Activated CD4-positive, alpha-beta memory T cell treated with anti-CD3 and anti-CD28 coated beads for 36 hours (primary cell): ENCODE measurements around the gene TRIM6. TPM values are rescaled to one million over a fixed set of nuclear protein-coding genes. Genes with fewer than 3 reads are reported as not detected.
"Not testable (repeated sequence)": the region's sequence is repeated elsewhere in the genome, so short reads cannot be mapped to it uniquely, and the experiment has no call there.

Experiments used
- CTCF ChIA-PET: fragments of 350-600 bp; sonication (Branson Sonifier 250); formaldehyde crosslinking; loops from one replicate; lab custom pipeline; 2021; ENCODE audit warnings: antibody characterized with exemption, inconsistent platforms; lab: Charles Lee
- POLR2A ChIA-PET: fragments of 350-600 bp; sonication (Branson Sonifier 250); formaldehyde crosslinking; loops from one replicate; lab custom pipeline; 2021; ENCODE audit warnings: antibody characterized with exemption; lab: Charles Lee
- DNase-seq: peaks from one replicate; pipeline ENCODE4 v3.0.0-alpha.2; 2020
- H3K27ac Mint-ChIP-seq: one replicate; pipeline ENCODE4 v1.8.0; 2021; ENCODE audit warnings: mixed read lengths
- H3K27me3 Mint-ChIP-seq: one replicate; pipeline ENCODE4 v1.8.0; 2021; ENCODE audit warnings: mixed read lengths
- H3K36me3 Mint-ChIP-seq: one replicate; pipeline ENCODE4 v1.8.0; 2021; ENCODE audit warnings: mixed read lengths
- H3K4me1 Mint-ChIP-seq: one replicate; pipeline ENCODE4 v1.8.0; 2021; ENCODE audit warnings: low read depth, mixed read lengths
- H3K4me3 Mint-ChIP-seq: one replicate; pipeline ENCODE4 v1.8.0; 2021; ENCODE audit warnings: mild to moderate bottlenecking, mixed read lengths
- H3K9me3 Mint-ChIP-seq: one replicate; pipeline ENCODE4 v1.8.0; 2021; ENCODE audit warnings: mixed read lengths
- intact Hi-C: fragments of 100-400 bp; cut with micrococcal nuclease; formaldehyde crosslinking; loops from one replicate; pipeline ENCODE4 v1.15.1; 2023
- total RNA-seq, 2 experiments: library from RNA; stranded (reverse); gene quantifications; one replicate each; pipeline ENCODE4 v1.2.3, GENCODE V29; 2021

Gene TRIM6
- total RNA-seq, 2 experiments from 2014 or later, result 0.74 to 0.97 TPM

DNA sequence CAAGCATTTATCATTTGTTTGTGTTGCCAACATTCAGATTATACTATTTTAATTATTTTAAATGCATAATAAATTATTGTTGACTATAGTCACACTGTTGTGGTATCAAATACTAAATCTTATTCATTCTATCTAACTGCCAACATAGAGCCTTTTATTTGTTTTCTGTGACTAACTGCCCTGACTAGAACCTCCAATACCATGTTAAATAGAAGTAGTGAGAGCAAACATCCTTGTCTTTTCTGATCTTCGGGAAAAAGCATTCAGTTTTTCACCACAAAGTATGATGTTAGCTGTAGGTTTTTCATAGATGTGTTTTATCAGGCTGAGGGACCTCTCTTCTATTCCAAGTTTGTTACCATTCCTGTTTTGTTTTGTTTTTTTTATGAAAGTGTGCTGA lies 43.5 kb downstream of the TRIM6 start:
- peaks cover 40% of the 10 kb centered on the region for H3K36me3 Mint-ChIP-seq

DNA sequence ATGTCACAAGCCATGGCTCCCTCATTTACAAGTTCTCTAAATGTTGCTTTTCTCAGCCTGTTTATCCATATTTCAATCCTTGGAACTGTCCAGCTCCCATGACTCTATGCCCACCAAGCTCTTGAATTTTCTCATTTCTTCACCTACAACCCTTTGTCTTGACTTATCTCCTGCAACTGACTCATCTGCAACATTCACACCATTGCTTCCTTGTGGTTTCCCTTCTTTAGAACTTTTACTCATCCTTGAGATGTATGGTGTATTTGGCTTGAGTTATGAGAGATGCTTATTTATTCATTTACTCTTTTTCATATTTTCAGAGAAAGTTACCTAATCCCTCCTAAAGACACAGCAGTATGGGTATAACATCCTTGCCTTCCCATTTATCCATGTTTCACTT lies 47.1 kb downstream of the TRIM6 start:
- peaks cover 5% of the 10 kb centered on the region for H3K4me1 Mint-ChIP-seq
- CTCF ChIA-PET, result no interaction called here
- no peak overlapping the region for H3K4me3 Mint-ChIP-seq
- H3K36me3 Mint-ChIP-seq, result peaks cover 35% of the 10 kb centered on the region
- no peak for DNase-seq
- H3K27ac Mint-ChIP-seq, result no peak overlapping the region
- no peaks in the 10 kb centered on the region for H3K27me3 Mint-ChIP-seq
- peaks cover 3% of the 10 kb centered on the region for H3K9me3 Mint-ChIP-seq
- POLR2A ChIA-PET, result no interaction called here
- intact Hi-C loops, result no loop called here

More for the DNA sequence above, 43.5 kb downstream of the TRIM6 start:
- Mint-ChIP-seq H3K9me3 (peaks cover 3% of the 10 kb centered on the region), H3K4me3 (no peak overlapping the region), H3K27me3 (no peaks in the 10 kb centered on the region), H3K4me1 (peaks cover 5% of the 10 kb centered on the region), H3K27ac (no peak overlapping the region)
- DNase-seq, result no peak
- CTCF ChIA-PET, result no interaction called here
- intact Hi-C loops, result no loop called here
- POLR2A ChIA-PET, result no interaction called here

GRCh38 chr11:5646139-5646538 lies 49.7 kb downstream of the TRIM6 start:
- intact Hi-C loops, result no loop called here
- Mint-ChIP-seq H3K4me1 (peaks cover 5% of the 10 kb centered on the region), H3K27me3 (no peaks in the 10 kb centered on the region), H3K4me3 (no peak overlapping the region), H3K36me3 (peaks cover 19% of the 10 kb centered on the region), H3K27ac (no peak overlapping the region), H3K9me3 (no peaks in the 10 kb centered on the region)
- CTCF ChIA-PET, result no interaction called here
- DNase-seq, result no peak
- POLR2A ChIA-PET, result no interaction called here

GRCh38 chr11:5655474-5655873 lies 59.0 kb downstream of the TRIM6 start:
- intact Hi-C loops, result no loop called here
- CTCF ChIA-PET, result no interaction called here

GRCh38 chr11:5656956-5657355 lies 60.5 kb downstream of the TRIM6 start:
- H3K27me3 Mint-ChIP-seq, H3K4me1 Mint-ChIP-seq, H3K27ac Mint-ChIP-seq, DNase-seq, CTCF ChIA-PET, H3K4me3 Mint-ChIP-seq, intact Hi-C loops, H3K36me3 Mint-ChIP-seq, POLR2A ChIA-PET: not testable (repeated sequence)
- peaks cover 11% of the 10 kb centered on the region for H3K9me3 Mint-ChIP-seq

More at GRCh38 chr11:5655474-5655873, 59.0 kb downstream of the TRIM6 start:
- DNase-seq, result no peak
- H3K4me1 Mint-ChIP-seq, result no peaks in the 10 kb centered on the region
- no peaks in the 10 kb centered on the region for H3K27me3 Mint-ChIP-seq
- peaks cover 13% of the 10 kb centered on the region for H3K9me3 Mint-ChIP-seq
- H3K4me3 Mint-ChIP-seq, result no peak overlapping the region
- H3K27ac Mint-ChIP-seq, result no peak overlapping the region
- H3K36me3 Mint-ChIP-seq, result peaks cover 2% of the 10 kb centered on the region
- POLR2A ChIA-PET, result no interaction called here

GRCh38 chr11:5658318-5658717 lies 61.9 kb downstream of the TRIM6 start:
- DNase-seq, result no peak
- Mint-ChIP-seq H3K36me3 (no peaks in the 10 kb centered on the region), H3K9me3 (peaks cover 5% of the 10 kb centered on the region), H3K4me1 (no peaks in the 10 kb centered on the region), H3K27me3 (no peaks in the 10 kb centered on the region), H3K4me3 (no peak overlapping the region), H3K27ac (no peak overlapping the region)
- intact Hi-C loops, result no loop called here
- ChIA-PET CTCF (no interaction called here), POLR2A (no interaction called here)

Other genes with a start within 250 kb of the TRIM6 start
- gene OR51B6, start 245.1 kb upstream of the TRIM6 start, total RNA-seq, result not detected
- not detected for gene OR51M1, start 212.8 kb upstream of the TRIM6 start, total RNA-seq
- not detected for gene OR51Q1, start 174.5 kb upstream of the TRIM6 start, total RNA-seq
- gene OR51I1, start 155.1 kb upstream of the TRIM6 start, total RNA-seq, result not detected
- not detected for gene OR51I2, start 147.3 kb upstream of the TRIM6 start, total RNA-seq
- gene OR52D1, start 108.0 kb upstream of the TRIM6 start, total RNA-seq, result not detected
- gene UBQLN3, start 86.7 kb upstream of the TRIM6 start, total RNA-seq, result not detected
- under 1 TPM in 1 of 2 experiments, not detected in 1; 0.17 TPM for gene UBQLNL, start 79.9 kb upstream of the TRIM6 start, total RNA-seq
- gene OR52H1, start 48.1 kb upstream of the TRIM6 start, total RNA-seq, result not detected
- not detected for gene OR52B6, start 15.8 kb upstream of the TRIM6 start, total RNA-seq
- 10 to 100 TPM in 1 of 2 experiments, 1 to 10 TPM in 1; 9.6 to 11.9 TPM for gene TRIM34, start 28.4 kb downstream of the TRIM6 start, total RNA-seq
- 10 to 100 TPM; 18.9 to 21.0 TPM for gene TRIM5, start 88.4 kb downstream of the TRIM6 start, total RNA-seq
- gene TRIM22, start 93.2 kb downstream of the TRIM6 start, total RNA-seq, result 100 to 1,000 TPM in 1 of 2 experiments, 10 to 100 TPM in 1; 98.5 to 104 TPM
- under 1 TPM; 0.12 to 0.19 TPM for gene OR56B1, start 139.8 kb downstream of the TRIM6 start, total RNA-seq
- under 1 TPM; 0.29 to 0.62 TPM for gene OR52N4, start 157.6 kb downstream of the TRIM6 start, total RNA-seq
- not detected for gene OR52N5, start 186.7 kb downstream of the TRIM6 start, total RNA-seq
- not detected for gene OR52N1, start 194.6 kb downstream of the TRIM6 start, total RNA-seq
- not detected for gene OR52N2, start 212.3 kb downstream of the TRIM6 start, total RNA-seq
- gene OR52E6, start 245.3 kb downstream of the TRIM6 start, total RNA-seq, result not detected